Right kidney (tissue), 1 donor: ENCODE data around the gene PODXL2.
A peak's percentile ranks its signal among the peaks of the same experiment; 100 is the strongest.
"Not testable (repeated sequence)": the region's sequence is repeated elsewhere in the genome, so short reads cannot be mapped to it uniquely, and the experiment has no call there.

Experiments used
- DNase-seq: peaks from one replicate; pipeline ENCODE4 v3.0.0-alpha.2; 2016

The PODXL2 gene

DNA sequence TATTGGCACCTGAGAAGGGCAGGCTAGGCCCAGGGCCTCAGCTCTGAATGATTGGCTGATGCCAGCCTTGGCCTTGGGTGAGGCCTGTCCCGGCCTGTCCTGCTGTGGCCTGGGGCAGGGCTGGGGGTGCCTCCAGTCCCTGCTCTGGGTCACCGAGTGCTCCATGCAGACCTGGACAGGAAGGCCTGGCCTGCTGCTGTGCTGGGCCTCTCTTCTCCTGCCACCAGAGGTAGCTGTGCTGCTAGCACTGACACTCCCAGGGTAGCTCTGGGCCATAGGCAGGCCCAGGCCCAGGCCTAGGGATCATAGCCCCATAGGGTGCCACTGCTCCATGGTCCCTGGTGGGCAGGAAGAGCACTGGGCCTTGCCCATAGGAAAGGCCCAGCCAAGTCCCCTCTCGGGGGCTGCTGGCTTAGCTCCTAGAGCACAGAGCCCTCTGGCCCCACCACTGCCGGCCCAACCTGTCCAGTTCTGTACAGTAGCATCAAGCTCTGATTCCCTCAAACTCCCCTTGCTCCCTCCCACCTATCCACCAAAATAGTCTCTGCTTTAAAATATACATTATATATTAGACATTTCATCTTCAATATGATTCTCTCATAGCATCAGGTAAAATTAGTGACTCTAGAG lies 62.0 kb downstream of the PODXL2 start:
- DNase-seq = peak; percentile 44

DNA sequence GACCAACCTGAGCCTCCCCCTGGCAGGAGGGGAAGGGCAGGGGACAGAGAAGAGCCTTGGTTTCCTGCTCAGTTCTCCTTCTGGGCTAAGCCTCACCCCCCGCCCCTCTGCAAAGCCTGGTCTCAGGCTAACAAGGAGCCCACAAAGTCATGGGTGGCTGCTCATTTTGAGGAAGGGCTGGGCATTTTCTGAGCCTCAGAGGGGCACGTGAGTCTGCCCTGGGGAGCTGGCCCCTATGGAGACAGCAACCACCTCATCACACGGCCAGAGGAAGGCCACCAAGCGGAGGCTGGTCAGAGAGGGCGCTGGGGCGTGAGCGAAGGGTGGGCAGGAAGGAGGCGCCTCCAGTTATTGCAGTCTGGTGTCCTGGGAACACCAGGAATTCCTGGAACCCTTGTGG lies 62.5 kb downstream of the PODXL2 start:
- no peak for DNase-seq

DNA sequence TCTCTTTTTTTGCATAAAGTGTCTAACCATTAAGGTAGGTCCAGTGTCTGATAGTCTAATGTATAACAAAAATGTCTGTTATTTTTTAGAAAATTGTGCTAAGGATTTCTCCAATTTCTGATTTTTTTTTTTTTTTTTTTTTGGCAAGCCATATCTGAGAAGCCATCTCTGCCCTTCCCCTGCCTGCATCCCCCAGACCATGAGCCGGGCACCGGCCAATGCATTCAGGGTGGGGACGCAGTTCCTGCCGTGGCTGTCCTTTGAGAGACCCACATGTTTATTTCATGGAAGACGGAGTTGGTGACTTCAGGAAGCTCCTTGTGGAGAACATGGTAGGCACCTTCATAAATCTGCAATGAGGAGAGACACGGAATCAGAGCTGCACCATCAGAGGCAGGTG lies 63.0 kb downstream of the PODXL2 start:
- no peak for DNase-seq

DNA sequence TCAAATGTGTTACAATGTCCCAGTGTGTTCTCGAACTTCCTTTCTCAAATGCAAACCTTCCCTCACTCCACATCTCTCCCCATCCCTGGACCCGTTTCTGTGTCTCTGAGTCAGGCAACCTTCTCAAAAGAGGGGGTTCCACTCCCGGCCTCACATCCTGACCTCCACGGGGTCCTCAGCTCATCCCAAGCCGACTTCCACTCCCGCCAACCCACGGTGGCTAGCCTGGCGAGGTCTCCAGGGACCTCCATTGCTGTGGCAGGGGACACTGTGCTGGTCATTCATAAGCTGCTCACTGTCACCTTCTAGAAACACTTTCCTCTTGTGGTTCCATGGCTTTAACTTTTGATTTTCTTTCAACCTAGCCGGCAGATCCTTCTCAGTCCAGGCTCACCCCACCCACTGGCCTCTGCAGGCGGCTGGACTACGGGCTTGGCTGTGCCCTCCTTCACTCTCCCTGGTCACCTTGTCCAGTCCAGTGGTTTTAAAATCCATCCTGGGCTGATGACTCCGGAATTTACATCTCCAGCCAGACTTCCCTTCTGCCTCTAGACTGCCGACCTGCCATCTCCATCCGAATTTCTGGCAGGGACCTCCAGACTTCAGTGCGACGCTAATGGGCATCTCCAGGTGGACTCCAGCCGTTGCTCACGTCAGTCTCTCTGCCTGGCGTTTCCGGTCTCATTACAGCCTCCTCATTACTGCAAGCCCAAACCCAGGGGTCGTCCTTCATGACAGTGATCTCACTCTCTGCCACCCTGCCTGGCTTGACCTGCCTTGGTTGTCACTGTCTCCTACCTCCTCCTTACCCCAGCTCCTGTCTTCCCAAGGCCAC lies 63.7 kb downstream of the PODXL2 start:
- DNase-seq = no peak

DNA sequence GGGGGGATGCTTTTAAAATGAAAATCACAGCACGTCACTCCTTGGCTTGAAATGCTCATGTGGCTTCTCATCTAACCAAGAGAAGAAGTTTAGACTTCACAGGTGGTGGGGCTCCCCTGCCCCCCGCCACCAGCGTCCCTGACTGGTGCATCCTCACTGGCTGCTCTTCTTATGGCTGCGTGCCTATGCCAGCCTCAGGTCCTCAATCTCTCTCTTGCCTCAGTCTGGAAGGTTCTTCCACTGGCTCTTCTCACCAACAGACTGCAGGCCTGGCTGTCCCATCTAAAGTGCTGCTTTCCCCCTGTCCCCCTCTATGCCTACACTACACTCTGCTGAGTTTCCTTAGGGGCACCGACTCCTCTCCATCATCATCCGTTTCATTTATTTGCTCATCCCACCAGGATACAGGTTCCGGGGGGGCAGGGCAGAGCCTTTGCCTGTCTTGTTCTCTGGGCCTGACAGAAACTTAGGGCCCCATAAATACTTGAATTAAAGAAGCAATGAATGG lies 64.4 kb downstream of the PODXL2 start:
- DNase-seq = no peak

DNA sequence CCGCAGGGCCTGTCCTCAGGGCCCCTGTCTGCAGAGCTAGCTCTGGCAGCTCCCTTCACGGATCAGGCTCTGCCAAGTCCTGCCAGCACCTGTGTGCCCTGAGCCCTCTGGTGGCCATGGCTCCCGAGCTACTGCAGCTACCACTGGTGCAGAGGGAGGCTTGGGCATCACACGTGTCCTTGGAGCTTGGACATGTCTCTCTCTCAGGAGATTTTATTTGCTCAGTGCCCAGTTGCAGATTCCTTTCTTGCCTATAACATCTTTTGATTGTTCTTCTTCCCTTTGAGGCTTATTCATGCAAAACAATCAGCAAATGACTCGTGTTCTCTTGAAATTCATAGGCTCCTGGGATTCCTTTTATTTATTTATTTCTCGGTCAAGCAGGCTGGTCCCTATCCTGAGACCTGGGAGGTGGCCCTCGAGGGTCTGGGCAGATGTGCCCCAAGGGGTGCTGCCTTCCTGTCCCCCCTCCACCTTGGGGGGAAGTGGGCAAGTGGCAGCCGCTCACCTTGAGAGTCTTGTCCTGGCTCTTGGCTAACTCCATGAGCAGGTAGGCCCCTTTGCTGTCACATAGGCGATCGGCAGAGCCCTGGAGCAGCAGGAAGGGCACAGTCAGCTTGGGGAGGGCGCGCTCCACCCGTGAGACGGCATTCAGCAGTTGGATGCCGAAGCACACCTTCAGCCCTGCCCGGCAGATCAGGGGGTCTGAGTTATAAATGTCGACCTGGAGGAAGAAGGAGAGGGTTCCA lies 65.7 kb downstream of the PODXL2 start:
- DNase-seq = no peak

DNA sequence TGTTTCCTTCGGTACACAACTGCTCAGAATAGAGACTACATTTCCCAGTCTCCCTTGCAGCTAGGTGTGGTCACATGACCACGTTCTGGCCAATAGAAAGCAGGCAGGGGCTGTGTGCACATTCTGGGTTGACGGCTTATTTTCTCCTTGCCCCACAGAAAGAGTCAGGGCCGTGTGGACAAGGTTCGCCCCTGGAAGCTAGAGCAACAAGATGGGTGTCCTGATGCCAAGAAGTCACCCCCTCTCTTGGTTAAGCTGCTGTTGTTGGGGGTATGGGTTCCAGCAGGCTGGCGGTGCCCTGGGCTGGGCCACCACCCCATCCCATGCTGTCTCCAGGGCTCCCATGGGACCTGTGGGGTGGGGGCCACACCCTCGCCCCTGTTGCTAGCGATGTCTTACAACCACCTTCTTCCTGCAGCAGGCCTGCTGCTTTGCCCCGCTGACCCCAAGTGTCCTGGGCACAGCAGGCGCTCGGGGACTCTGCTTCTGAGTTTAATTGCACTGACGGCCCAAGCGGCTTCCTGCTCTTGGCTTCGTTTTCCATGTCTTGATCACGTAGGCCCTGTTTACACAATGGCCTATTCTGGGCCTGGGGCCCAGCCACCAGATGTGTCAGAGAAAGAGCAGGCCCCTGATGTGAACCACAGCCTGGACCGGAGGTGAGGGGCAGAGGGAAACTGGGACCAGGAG lies 68.7 kb downstream of the PODXL2 start:
- DNase-seq = peak; percentile 67

DNA sequence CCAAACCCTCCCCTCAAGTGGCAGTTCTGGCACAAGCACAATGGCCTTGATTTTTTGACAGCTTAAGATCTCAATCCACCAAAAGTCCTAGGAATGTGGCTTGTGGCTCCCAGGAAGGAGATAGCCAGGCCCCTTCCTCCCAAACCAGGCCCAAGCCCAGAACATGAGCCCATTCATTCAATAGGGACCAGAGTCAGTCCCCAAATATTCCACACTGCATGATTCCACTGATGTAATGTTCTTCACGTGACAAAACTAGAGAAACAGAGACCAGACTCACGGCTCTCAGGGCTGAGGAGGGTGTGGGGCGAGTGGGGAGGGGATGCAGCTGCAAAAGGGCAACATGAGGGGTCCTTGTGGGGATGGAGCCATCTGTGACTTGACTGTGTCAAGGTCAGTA lies 69.3 kb downstream of the PODXL2 start:
- no peak for DNase-seq

DNA sequence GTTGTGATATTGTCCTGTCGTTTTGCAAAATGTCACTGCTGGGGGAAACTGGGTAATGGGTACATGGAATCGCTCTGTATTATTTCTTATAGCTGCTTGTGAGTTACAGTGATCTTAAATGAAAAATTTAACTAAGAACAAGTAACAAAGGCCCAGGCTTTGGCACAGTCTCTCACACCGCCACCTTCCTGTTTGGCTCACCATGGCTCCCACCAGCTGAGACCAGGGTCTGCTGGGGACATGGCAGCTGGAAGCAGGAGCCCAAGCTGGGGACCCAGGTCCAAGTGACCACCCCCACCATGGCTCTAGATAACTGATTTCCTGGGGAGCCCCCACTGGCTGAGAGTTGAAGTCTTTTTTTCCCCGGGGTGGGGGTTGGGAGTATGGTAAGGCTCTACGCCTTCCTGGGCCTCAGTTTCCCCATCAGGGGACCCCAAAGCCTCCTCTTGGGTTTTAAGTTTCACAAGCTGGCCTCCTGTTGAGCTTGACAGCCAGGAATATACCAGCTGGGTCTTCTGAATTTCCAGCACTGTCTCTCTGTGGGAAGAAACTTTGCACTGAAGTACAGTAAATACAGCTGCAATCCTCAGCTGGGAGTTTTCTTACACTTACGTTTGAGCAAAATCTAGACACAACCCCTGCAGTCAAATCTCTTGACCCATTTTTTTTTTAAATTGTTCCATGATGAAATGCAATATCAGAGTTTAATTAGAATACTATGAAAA lies 69.9 kb downstream of the PODXL2 start:
- DNase-seq = no peak

DNA sequence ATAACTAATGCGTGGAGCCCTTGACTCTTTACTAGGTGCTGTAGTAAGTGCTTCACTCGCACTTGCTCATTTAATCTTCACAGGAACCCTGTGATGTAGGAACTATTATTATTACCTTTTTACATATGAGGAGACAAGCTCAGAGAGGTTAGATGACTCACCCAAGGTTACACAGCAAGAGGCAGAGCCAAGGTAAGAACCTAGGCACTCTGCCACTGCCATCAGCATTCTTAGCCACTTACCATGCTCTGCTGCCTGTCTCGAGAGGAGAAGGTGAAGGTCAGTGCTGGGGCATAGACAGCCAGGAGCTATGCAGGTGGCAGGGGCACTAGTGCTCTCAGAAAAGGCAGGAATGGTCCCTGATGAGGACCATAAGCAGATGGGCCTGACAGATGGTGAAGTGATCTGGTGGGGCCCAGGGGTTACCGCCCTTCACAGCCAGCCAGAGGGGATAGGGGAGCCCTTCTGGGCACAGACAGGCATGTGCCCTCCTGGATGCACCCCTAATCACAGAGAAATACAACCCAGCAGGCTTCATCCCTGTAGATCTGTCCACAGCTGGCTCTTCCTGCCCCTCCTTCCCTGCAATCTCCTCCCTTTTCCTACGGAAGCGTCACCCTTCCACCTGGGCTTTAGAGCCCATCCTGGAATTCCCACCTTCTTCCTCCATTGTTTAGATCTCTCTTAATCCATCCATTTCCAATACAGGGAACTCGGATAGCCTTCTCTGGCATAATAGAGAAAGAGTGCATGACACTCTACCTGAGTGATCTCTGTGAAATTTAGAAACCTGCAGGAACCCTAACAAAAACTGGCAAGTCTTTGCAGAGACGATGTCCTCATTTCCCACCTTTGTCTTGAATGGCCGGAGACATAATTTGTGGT lies 70.7 kb downstream of the PODXL2 start:
- no peak for DNase-seq

DNA sequence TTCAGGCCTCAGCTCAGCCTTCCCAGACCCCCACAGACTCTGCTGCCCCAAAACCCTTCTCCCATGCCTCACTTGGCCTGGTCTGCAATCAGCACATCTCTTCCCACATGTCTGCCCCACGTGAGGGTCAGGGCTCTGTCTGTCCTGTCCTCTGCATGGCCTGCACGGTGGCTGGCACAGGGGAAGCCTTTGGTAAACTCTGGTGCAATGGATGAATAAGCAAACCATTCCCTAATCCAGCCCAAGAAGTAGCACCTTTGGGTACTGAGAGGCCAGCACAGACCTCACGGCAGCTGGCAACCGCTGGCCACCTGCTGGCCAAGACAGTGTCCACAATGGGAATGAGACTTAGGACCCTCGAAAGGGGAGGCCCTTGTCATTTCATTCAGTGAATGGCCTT lies 71.4 kb downstream of the PODXL2 start:
- DNase-seq = no peak

DNA sequence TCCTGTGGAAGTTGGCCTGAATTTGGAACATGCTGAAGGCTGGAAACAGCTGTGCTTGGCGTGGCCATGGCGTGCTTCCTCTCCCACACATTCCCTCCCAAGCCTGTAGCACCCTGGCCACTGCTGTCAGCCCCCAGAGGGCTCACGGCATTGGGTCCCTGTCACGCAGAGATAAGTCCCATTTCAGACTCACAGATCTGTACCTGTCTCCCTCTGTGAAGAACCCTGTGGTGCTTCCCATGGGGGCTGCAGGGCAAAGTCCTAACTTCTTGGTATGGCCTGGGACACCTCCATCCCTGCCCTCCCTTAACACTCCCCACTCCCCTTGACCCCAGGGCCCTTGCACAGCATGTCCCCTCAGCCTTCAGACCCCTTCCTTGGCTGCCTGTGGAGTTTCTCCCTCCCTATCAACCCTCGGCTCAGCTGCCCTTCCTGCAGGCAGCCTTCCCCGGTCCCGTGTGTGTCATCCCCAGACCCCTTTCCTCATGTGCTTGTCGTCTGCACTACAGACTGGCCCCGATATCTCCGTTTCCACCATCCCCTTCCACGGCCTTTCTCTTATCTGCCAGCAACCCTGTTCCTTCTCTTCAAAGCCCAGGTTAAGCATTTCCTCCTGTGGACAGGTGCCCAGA lies 72.4 kb downstream of the PODXL2 start:
- DNase-seq = no peak

DNA sequence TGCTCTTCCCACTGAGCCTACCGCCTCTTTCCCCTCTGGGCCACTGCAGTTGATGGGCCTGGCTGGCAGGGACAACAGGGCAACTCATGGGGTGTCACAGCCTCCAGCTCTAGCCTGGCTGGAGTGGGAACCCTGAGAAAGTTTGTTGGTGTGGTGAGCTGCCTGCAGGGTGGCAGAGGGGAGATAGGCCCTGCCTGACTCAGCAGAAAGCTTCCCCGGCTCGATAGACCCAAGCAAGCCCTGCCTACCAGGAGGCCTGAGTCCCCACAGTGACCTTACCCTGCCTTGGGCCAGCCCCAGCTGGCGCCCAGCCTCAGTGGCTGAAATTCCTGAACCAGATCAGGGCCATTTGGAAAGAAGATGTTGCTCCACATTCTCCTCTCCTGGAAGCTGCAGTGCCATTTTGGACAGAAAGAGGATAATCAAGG lies 73.2 kb downstream of the PODXL2 start:
- no peak for DNase-seq

DNA sequence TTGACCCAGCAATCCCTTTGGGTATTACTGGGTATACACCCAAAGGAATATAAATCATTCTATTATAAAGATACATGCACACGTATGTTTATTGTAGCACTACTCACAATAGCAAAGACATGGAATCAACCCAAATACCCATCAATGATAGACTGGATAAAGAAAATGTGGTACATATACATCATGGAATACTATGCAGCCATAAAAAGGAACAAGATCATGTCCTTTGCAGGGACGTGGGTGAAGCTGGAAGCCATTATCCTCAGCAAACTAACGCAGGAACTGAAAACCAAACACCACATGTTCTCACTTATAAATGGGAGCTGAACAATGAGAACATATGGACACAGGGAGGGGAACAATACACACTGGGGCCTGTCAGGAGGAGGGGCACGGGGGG lies 75.9 kb downstream of the PODXL2 start:
- DNase-seq = not testable (repeated sequence)

DNA sequence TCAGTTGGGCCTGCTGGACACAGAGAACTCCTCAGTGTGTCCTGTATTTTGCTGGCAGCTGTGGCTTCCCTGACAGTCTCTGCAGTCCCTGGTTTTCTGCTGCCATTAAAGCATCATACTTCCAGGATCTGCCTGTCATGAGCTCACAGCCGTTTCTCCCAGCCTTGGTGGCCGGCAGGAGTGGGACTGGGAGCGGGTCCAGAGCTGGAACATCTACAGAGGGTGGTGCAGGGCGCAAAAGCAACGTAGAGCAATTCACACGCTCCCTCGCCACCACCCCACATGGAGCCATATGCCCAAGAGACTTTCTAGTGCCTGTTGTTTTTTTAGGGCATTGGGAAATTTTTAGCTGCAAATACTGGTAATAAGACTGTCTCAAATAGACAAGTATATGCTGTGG lies 77.3 kb downstream of the PODXL2 start:
- DNase-seq = no peak

DNA sequence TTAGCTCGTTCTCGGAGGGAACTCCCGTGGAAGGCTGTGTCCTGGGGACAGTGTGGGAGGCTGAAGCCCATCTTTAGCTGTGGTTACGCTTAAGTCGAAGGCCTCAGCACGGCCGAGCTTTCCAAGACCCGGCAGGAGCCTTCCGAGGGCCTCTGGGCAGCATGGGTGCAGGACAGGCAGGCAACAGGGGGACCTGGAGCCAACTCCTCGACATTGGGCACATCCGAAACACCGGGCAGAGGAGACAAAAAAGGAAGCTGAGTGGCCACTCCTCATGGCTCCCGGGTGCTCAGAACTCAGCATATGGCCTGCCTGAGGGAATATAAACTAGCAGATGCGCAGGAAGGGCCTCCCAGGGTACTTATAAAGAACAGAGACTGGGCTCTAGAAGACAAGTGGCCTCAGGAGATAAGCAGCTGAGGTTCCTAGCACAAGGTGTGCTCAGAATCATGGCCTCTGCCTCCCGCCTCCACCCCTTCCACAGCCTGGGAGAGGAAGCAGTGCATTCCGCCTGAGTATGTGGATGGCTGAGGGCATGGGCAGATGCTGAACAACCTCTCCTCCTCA lies 77.9 kb downstream of the PODXL2 start:
- DNase-seq = no peak

DNA sequence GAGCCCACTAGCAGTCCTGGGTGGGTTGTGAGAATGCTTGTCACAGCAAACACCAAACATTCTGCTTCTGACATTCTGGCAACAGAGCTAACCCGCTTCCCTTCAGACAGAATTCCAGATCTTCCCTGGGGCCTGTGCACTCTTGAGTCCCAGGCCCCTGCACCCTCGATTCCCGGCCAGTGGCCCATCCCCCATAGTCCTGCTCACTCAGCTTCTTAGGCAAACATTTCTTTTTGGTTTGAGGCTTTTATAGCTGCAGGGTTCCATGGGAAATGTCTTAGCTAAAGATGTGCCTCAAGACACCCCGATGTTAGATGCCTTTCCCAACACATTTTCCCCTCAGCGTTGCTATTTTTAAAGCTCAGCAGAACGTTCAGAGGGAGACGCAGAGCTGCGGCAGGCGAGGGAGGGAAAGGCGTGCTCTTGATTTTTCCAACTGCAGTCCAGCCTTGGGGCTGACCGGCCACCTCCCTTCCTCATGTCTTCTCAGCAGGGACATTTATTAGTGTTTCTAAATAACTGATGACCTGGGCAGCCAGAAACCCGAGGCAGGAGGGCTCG lies 78.9 kb downstream of the PODXL2 start:
- DNase-seq = no peak

DNA sequence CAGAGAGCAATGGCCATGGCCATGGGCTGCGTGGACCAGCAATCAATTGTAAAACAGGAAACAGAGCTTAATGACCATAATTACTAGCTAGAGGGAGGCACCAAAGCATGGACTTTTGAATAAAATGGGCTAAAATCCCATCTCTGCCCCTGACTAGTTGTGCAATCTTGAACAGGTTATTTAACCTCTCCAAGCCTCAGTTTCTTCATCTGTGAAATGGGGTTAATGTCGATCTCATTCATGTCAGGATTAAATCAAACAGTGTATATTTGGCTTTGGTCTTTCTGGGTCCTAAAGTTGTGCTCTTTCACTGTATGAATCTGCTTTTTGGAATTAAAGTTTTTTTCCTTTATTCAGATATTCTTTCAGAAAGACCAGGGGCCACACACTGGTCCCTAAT lies 79.9 kb downstream of the PODXL2 start:
- no peak for DNase-seq

DNA sequence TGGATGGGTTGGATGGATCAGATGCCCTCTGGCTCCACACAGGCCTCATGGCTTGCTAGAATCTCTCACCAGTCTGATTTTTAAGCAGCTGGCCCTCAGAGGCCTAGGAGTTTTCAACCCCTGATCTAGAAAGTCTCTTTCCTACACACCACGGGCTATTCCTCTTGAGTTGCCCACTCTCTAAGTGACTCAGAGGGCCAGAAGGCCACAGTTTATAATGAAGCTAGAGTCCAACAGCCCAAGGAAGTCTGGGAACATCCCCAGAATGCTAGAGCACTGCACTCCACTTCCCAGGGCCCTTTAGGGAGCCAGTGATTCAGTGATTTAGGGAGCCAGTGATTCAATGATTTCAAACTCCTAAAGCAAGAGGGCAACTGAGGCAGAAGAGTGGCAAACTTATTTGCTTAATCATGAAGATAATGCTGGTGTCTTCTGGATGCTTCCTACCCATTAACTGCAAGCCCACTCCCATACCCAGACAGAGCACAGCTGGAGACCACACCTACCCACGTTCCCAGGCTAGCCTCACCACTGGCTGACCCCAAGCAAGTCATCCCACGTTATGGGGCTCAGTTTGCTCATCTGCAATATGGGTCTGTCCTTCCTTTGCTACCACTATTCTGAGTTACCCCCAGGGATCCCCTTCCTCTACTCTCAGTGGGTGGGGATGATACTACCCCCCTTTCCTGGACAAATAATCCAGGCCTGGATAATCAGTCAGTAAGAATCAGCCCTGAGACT lies 80.5 kb downstream of the PODXL2 start:
- DNase-seq = no peak
